GM12878 (cell line): Measurements from ENCODE around the gene H2BK1.

Source experiments
- EED ChIP-seq: sonication (generic); IDR thresholded peaks from 2 replicates; pipeline ENCODE4 v1.6.1; 2016; ENCODE audit warnings: antibody characterized with exemption, low read depth
- EGR1 ChIP-seq, 2 experiments: IDR thresholded peaks; 1 replicate in 1 of 2; 2 replicates in 1 of 2; pipeline ENCODE4 v1.6.1; 2011 to 2012; ENCODE audit warnings: low read depth in 2 of 2, low read length in 2 of 2, borderline replicate concordance in 1 of 2, mild to moderate bottlenecking in 1 of 2, moderate library complexity in 1 of 2
- EZH2 ChIP-seq: IDR thresholded peaks from 2 replicates; pipeline ENCODE4 v1.6.1; 2012; ENCODE audit warnings: low read depth, mild to moderate bottlenecking, control low read depth, inconsistent platforms, low read length, borderline replicate concordance; ENCODE audit not compliant: control insufficient read depth
- FOXK2 ChIP-seq: fragments of 450-650 bp; IDR thresholded peaks from 2 replicates; pipeline ENCODE4 v1.6.1; 2017; ENCODE audit warnings: mild to moderate bottlenecking, moderate library complexity
- HDAC2 ChIP-seq: fragments of 200-600 bp; sonication (generic); IDR thresholded peaks from 2 replicates; pipeline ENCODE4 v1.6.1; 2017
- SP1 ChIP-seq: IDR thresholded peaks from one replicate; pipeline ENCODE4 v1.6.1; 2011; ENCODE audit warnings: low read depth, low read length
- TBL1XR1 ChIP-seq: IDR thresholded peaks from 2 replicates; pipeline ENCODE4 v1.6.1; 2012; ENCODE audit warnings: low read depth, low read length, improper control_type of control experiment
- TCF12 ChIP-seq: IDR thresholded peaks from 2 replicates; pipeline ENCODE4 v1.6.1; 2011; ENCODE audit warnings: low read depth, mild to moderate bottlenecking, low read length
- ZNF384 ChIP-seq: IDR thresholded peaks from 2 replicates; pipeline ENCODE4 v1.6.1; 2012; ENCODE audit warnings: low read depth, mild to moderate bottlenecking, low read length, improper control_type of control experiment, borderline replicate concordance
- TF ChIP-seq, protein P1 (sequence below): IDR thresholded peaks from 2 replicates; pipeline ENCODE4 v1.6.1; 2011; ENCODE audit warnings: borderline replicate concordance, low read depth, mild to moderate bottlenecking, moderate library complexity, low read length; ENCODE audit not compliant: insufficient read depth, poor library complexity, severe bottlenecking
- TF ChIP-seq, protein P2 (sequence below), 3 experiments: IDR thresholded peaks in 2 of 3; conservative IDR thresholded peaks in 1 of 3; 2 replicates each; pipeline ENCODE4 v1.5.1; 2011; ENCODE audit warnings: low read depth in 3 of 3, low read length in 3 of 3, mild to moderate bottlenecking in 3 of 3, control low read depth in 2 of 3, moderate library complexity in 2 of 3, inconsistent platforms in 1 of 3, mixed read lengths in 1 of 3; ENCODE audit not compliant: control insufficient read depth in 2 of 3, insufficient read depth in 1 of 3; ENCODE audit errors: extremely low read depth in 1 of 3
- TF ChIP-seq, protein P3 (sequence below): IDR thresholded peaks from 2 replicates; pipeline ENCODE4 v1.6.1; 2012; ENCODE audit warnings: low read depth, low read length, improper control_type of control experiment
- TF ChIP-seq, protein P4 (sequence below): IDR thresholded peaks from 2 replicates; pipeline ENCODE4 v1.6.1; 2011; ENCODE audit warnings: low read depth, mild to moderate bottlenecking, low read length, moderate library complexity, borderline replicate concordance; ENCODE audit errors: extremely low read depth

DNA sequence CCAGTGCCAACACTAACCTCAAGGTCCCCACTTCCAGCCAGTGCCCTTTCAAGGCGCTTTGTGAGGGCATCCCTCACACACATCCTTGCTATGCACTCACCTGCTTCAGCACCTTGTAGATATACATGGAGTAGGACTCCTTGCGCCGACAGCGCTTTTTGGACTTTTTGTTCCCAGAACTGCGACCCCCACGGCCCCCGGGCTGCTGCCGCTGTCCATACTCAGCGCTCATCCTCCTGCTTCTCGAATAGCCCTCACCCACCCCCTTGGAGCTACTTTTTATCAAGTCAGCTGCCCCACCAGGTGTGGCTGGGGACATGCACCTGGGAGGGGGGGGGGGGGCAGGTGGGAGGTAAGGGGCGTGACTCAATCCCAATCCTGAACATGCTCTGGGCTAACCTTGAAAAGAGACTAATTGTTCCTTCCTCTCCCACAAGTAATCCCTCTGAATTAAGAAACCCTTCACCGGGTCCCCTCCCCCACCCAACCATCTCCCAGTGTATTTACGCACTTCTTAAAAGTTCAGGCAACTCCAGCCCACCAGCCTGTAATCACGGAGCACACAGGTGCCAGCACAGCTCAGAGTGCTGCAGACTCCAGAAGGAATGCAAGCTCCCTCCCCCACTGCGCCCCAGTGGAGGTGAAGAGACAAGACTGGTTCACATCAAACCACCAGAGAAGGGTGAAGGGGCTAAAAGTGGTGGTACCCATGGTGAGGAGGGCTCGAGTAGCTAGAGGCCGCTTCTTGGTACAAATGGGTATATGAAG, at the start of gene H2BK1:
- TF ChIP-seq SP1 (no peak), EED (no peak), FOXK2 (no peak), EGR1 (IDR thresholded peaks at IDR 0.05; ENCODE audit: borderline replicate concordance in 1 of 2, low read depth in 2 of 2, low read length in 2 of 2) (no peak), HDAC2 (no peak), TCF12 (no peak), TBL1XR1 (no peak), ZNF384 (no peak), EZH2 (no peak)
- TF ChIP-seq, protein P1, sequence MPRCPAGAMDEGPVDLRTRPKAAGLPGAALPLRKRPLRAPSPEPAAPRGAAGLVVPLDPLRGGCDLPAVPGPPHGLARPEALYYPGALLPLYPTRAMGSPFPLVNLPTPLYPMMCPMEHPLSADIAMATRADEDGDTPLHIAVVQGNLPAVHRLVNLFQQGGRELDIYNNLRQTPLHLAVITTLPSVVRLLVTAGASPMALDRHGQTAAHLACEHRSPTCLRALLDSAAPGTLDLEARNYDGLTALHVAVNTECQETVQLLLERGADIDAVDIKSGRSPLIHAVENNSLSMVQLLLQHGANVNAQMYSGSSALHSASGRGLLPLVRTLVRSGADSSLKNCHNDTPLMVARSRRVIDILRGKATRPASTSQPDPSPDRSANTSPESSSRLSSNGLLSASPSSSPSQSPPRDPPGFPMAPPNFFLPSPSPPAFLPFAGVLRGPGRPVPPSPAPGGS: no peak
- TF ChIP-seq, protein P2, sequence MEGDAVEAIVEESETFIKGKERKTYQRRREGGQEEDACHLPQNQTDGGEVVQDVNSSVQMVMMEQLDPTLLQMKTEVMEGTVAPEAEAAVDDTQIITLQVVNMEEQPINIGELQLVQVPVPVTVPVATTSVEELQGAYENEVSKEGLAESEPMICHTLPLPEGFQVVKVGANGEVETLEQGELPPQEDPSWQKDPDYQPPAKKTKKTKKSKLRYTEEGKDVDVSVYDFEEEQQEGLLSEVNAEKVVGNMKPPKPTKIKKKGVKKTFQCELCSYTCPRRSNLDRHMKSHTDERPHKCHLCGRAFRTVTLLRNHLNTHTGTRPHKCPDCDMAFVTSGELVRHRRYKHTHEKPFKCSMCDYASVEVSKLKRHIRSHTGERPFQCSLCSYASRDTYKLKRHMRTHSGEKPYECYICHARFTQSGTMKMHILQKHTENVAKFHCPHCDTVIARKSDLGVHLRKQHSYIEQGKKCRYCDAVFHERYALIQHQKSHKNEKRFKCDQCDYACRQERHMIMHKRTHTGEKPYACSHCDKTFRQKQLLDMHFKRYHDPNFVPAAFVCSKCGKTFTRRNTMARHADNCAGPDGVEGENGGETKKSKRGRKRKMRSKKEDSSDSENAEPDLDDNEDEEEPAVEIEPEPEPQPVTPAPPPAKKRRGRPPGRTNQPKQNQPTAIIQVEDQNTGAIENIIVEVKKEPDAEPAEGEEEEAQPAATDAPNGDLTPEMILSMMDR (IDR thresholded peaks at IDR 0.05 in 2 of 3, conservative IDR thresholded peaks at IDR 0.05 in 1 of 3; ENCODE audit: control insufficient read depth in 2 of 3, extremely low read depth in 1 of 3, insufficient read depth in 1 of 3, low read depth in 3 of 3, low read length in 3 of 3): no peak
- TF ChIP-seq, protein P3, sequence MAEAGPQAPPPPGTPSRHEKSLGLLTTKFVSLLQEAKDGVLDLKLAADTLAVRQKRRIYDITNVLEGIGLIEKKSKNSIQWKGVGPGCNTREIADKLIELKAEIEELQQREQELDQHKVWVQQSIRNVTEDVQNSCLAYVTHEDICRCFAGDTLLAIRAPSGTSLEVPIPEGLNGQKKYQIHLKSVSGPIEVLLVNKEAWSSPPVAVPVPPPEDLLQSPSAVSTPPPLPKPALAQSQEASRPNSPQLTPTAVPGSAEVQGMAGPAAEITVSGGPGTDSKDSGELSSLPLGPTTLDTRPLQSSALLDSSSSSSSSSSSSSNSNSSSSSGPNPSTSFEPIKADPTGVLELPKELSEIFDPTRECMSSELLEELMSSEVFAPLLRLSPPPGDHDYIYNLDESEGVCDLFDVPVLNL: no peak
- TF ChIP-seq, protein P4, sequence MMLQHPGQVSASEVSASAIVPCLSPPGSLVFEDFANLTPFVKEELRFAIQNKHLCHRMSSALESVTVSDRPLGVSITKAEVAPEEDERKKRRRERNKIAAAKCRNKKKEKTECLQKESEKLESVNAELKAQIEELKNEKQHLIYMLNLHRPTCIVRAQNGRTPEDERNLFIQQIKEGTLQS: no peak
